GM23248 (cell line): ENCODE data around the gene ANKRD22. TPM values are rescaled to one million over a fixed set of nuclear protein-coding genes. Genes with fewer than 3 reads are reported as not detected.

ENCODE experiments used
- DNase-seq: peaks from one replicate; pipeline ENCODE4 v3.0.0-alpha.2; 2015
- H2AFZ ChIP-seq: fragments of 200-600 bp; sonication (generic); 2 replicates; pipeline ENCODE4 v1.6.1; 2016; ENCODE audit warnings: antibody characterized with exemption
- H3F3A ChIP-seq: fragments of 200-600 bp; sonication (generic); 2 replicates; pipeline ENCODE4 v1.6.1; 2016; ENCODE audit warnings: mild to moderate bottlenecking, antibody characterized with exemption, mixed run types; ENCODE audit not compliant: insufficient read depth
- H3K27ac ChIP-seq: fragments of 200-600 bp; sonication (generic); 2 replicates; pipeline ENCODE4 v1.5.1; 2016; ENCODE audit warnings: mild to moderate bottlenecking
- H3K27me3 ChIP-seq: fragments of 200-600 bp; sonication (generic); replicated peaks from 2 replicates; pipeline ENCODE4 v1.6.1; 2016; ENCODE audit warnings: mild to moderate bottlenecking; ENCODE audit not compliant: insufficient read depth
- H3K36me3 ChIP-seq: fragments of 200-600 bp; sonication (generic); 2 replicates; pipeline ENCODE4 v1.6.1; 2016; ENCODE audit warnings: low read depth, mild to moderate bottlenecking
- H3K4me1 ChIP-seq: fragments of 200-600 bp; sonication (generic); 2 replicates; pipeline ENCODE4 v1.6.1; 2016; ENCODE audit warnings: mild to moderate bottlenecking; ENCODE audit not compliant: insufficient read depth
- H3K4me2 ChIP-seq: fragments of 200-600 bp; sonication (generic); one replicate; pipeline ENCODE4 v1.6.1; 2016; ENCODE audit warnings: mild to moderate bottlenecking; ENCODE audit not compliant: unreplicated experiment
- H3K4me3 ChIP-seq: fragments of 200-600 bp; sonication (generic); 2 replicates; pipeline ENCODE4 v1.5.1; 2016; ENCODE audit warnings: mild to moderate bottlenecking
- H3K79me2 ChIP-seq: fragments of 200-600 bp; sonication (generic); 2 replicates; pipeline ENCODE4 v1.6.1; 2016; ENCODE audit warnings: mild to moderate bottlenecking; ENCODE audit not compliant: insufficient read depth
- H3K9ac ChIP-seq: fragments of 200-600 bp; sonication (generic); 2 replicates; pipeline ENCODE4 v1.6.1; 2016; ENCODE audit warnings: mild to moderate bottlenecking
- H3K9me2 ChIP-seq: fragments of 200-600 bp; sonication (generic); 2 replicates; pipeline ENCODE4 v1.6.1; 2016; ENCODE audit warnings: mixed run types, mild to moderate bottlenecking, moderate library complexity; ENCODE audit not compliant: insufficient read depth
- H3K9me3 ChIP-seq: fragments of 200-600 bp; sonication (generic); one replicate; pipeline ENCODE4 v1.6.1; 2017; ENCODE audit warnings: low read depth
- H4K20me1 ChIP-seq: fragments of 200-600 bp; sonication (generic); 2 replicates; pipeline ENCODE4 v1.6.0; 2016; ENCODE audit not compliant: insufficient read depth
- EZH2 ChIP-seq: fragments of 200-600 bp; sonication (generic); IDR thresholded peaks from 2 replicates; pipeline ENCODE4 v1.6.1; 2018; ENCODE audit warnings: antibody characterized with exemption, mild to moderate bottlenecking; ENCODE audit not compliant: insufficient read depth, poor library complexity, severe bottlenecking
- EZH2phosphoT487 ChIP-seq: fragments of 200-600 bp; sonication (generic); IDR thresholded peaks from 2 replicates; pipeline ENCODE4 v1.6.1; 2018; ENCODE audit warnings: antibody characterized with exemption, moderate library complexity, mild to moderate bottlenecking, low read depth; ENCODE audit not compliant: insufficient read depth
- WGBS, 2 experiments: methylation state at CpG; one replicate each; pipeline ENCODE4 v1.1.6; 2015 to 2017; ENCODE audit warnings: low lambda C conversion rate in 2 of 2, low coverage in 1 of 2; ENCODE audit errors: missing lambda C conversion rate in 2 of 2; 5-methylcytosine and 5-hydroxymethylcytosine counted together
- in situ Hi-C: fragments of 300-500 bp; cut with MboI; formaldehyde crosslinking; loops from 2 replicates; pipeline ENCODE4 v1.15.0; 2020
- polyA plus RNA-seq: library from polyadenylated mRNA; unstranded; fragments of >200 nt; fragmentation: Nextera tagmentation; extraction: Ambion mirVana; gene quantifications from 2 replicates; pipeline ENCODE4 v1.2.1, GENCODE V29; 2016
- total RNA-seq: library from RNA; depleted of rRNA; stranded (reverse); fragments of >200 nt; shearing (Covaris generic); gene quantifications from 2 replicates; pipeline ENCODE4 v1.2.3, GENCODE V29; 2014

The ANKRD22 gene
- total and polyA plus RNA-seq, 2 experiments from 2014 or later = 0.22 TPM; not detected in 1

GRCh38 chr10:88820748-88821401 is 30.8 kb downstream of the ANKRD22 start:
- no peak overlapping the region for H3K4me3 ChIP-seq
- in situ Hi-C loops = no loop called here
- DNase-seq = peak; percentile 90
- H4K20me1 ChIP-seq = no peaks in the 10 kb centered on the region
- H3K4me2 ChIP-seq = peak overlapping the region; percentile 18
- H3K9me3 ChIP-seq = no peaks in the 10 kb centered on the region
- peak overlapping the region; percentile 36 for H3K9ac ChIP-seq
- no peaks in the 10 kb centered on the region for H3K79me2 ChIP-seq
- no peaks in the 10 kb centered on the region for H3K27me3 ChIP-seq
- 0 out of 2 replicates have a peak, but pooled peaks have one; percentile 44 for TF ChIP-seq EZH2phosphoT487
- no peak for TF ChIP-seq EZH2
- H3F3A ChIP-seq = peaks cover 5% of the 10 kb centered on the region; the same call in 1 of the 2 replicates
- H3K36me3 ChIP-seq = no peaks in the 10 kb centered on the region
- H3K9me2 ChIP-seq = no peaks in the 10 kb centered on the region
- peaks cover 16% of the 10 kb centered on the region for H3K4me1 ChIP-seq
- no peak overlapping the region for H2AFZ ChIP-seq
- H3K27ac ChIP-seq = peak overlapping the region; percentile 59

DNA sequence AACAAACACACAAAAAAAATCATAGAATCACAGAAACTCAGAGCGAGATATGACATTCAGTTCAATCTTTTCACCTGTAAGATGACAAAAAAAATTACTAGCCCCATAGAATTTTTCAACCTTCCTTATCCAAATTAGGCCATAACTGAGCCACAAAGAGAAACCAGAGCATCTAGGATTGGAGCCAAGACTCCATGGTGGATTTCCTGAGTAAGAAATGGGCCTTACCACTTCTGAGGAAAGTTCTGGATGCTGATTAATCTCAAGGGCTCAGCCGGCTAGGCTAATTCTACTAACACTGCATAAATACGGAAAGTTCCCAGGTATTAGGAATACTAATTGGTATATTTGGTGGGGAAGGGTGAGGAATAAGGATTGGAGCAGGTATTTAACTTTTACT is 32.4 kb downstream of the ANKRD22 start:
- no peaks in the 10 kb centered on the region for H3K9me2 ChIP-seq
- H4K20me1 ChIP-seq = no peaks in the 10 kb centered on the region
- no peak overlapping the region for H3K9ac ChIP-seq
- H3K4me1 ChIP-seq = peaks cover 16% of the 10 kb centered on the region
- H3K27me3 ChIP-seq = no peaks in the 10 kb centered on the region
- no peak overlapping the region for H3K4me2 ChIP-seq
- peaks cover 5% of the 10 kb centered on the region; the same call in 1 of the 2 replicates for H3F3A ChIP-seq
- in situ Hi-C loops = loop anchor here (10.0 kb wide), 2 partner anchors 124 to 244 kb away; no protein-coding TSS in a partner anchor
- H2AFZ ChIP-seq = no peak overlapping the region
- peak; percentile 39 for DNase-seq
- no peak overlapping the region for H3K4me3 ChIP-seq
- H3K36me3 ChIP-seq = no peaks in the 10 kb centered on the region
- H3K79me2 ChIP-seq = no peaks in the 10 kb centered on the region
- no peaks in the 10 kb centered on the region for H3K9me3 ChIP-seq
- no peak overlapping the region for H3K27ac ChIP-seq
- 87 to 90% methylated on average over 3 of the region's 3 CpGs for WGBS, 2 experiments
- no peak for TF ChIP-seq EZH2
- TF ChIP-seq EZH2phosphoT487 = no peak

DNA sequence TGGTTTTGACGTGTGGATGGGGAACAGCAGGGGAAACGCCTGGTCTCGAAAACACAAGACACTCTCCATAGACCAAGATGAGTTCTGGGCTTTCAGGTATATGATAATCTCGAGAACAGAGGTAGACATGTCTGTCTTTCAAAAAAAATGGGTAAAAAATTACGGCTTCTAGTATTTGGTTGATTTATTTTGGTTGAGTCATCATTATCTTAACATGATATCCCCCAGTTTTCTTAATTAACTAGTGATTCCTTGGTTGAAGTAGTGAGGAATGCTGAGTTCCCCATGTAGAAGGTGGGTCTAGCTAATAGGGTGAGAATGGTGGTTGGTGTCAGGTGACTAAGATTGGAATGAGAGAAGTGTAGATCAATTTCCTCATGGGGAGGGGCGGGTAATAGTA is 38.4 kb downstream of the ANKRD22 start:
- in situ Hi-C loops = loop anchor here (10.0 kb wide), 2 partner anchors 118 to 238 kb away; no protein-coding TSS in a partner anchor
- TF ChIP-seq EZH2phosphoT487 = no peak
- no peak for TF ChIP-seq EZH2

GRCh38 chr10:88810196-88810961 is 41.3 kb downstream of the ANKRD22 start:
- Histone ChIP-seq H3K4me1 (peaks cover 2% of the 10 kb centered on the region; the same call in 1 of the 2 replicates), H3K4me2 (no peak overlapping the region), H3K36me3 (no peaks in the 10 kb centered on the region), H2AFZ (no peak overlapping the region), H3K9me2 (no peaks in the 10 kb centered on the region), H3K9me3 (no peaks in the 10 kb centered on the region), H3K27ac (no peak overlapping the region), H4K20me1 (no peaks in the 10 kb centered on the region), H3K9ac (no peak overlapping the region), H3F3A (peaks cover 9% of the 10 kb centered on the region; the same call in 1 of the 2 replicates), H3K27me3 (peaks cover 8% of the 10 kb centered on the region; the same call in 1 of the 2 replicates), H3K79me2 (no peaks in the 10 kb centered on the region), H3K4me3 (no peak overlapping the region)
- TF ChIP-seq EZH2phosphoT487 (no peak), EZH2 (no peak)
- in situ Hi-C loops = loop anchor here (10.0 kb wide), 2 partner anchors 116 to 236 kb away; no protein-coding TSS in a partner anchor
- DNase-seq = peak; percentile 76
- 29 to 33% methylated on average over 5 of the region's 5 CpGs for WGBS, 2 experiments

More for the DNA sequence above, 38.4 kb downstream of the ANKRD22 start:
- Histone ChIP-seq H3K27me3 (peaks cover 8% of the 10 kb centered on the region; the same call in 1 of the 2 replicates), H3K4me3 (no peak overlapping the region), H3K79me2 (no peaks in the 10 kb centered on the region), H3K27ac (no peak overlapping the region), H3F3A (peaks cover 6% of the 10 kb centered on the region; the same call in 1 of the 2 replicates), H2AFZ (no peak overlapping the region), H3K9me3 (no peaks in the 10 kb centered on the region), H3K4me1 (no peaks in the 10 kb centered on the region), H3K36me3 (no peaks in the 10 kb centered on the region), H4K20me1 (no peaks in the 10 kb centered on the region), H3K9ac (no peak overlapping the region), H3K9me2 (no peaks in the 10 kb centered on the region), H3K4me2 (no peak overlapping the region)
- 68 to 74% methylated on average over 6 of the region's 6 CpGs for WGBS, 2 experiments
- DNase-seq = no peak
